HEK293 (cell line): ENCODE measurements around the gene MBP.
A peak's percentile ranks its signal among the peaks of the same experiment; 100 is the strongest.

Experiments
- CTCF ChIA-PET: fragments of 350-600 bp; formaldehyde crosslinking; extraction: SDS; loops from one replicate; lab custom pipeline; 2021; ENCODE audit warnings: antibody characterized with exemption; lab: Yijun Ruan, JAX
- POLR2A ChIA-PET: fragments of 300-600 bp; formaldehyde crosslinking; extraction: SDS; loops from one replicate; lab custom pipeline; 2020; ENCODE audit warnings: antibody characterized with exemption, inconsistent platforms; lab: Yijun Ruan, JAX
- H3K27ac ChIP-seq: fragments of 200-500 bp; sonication (Bioruptor generic); 2 replicates; pipeline ENCODE4 v1.5.1; 2014; ENCODE audit warnings: low read depth, low read length, control low read depth, inconsistent platforms; ENCODE audit errors: extremely low read depth
- H3K36me3 ChIP-seq, 2 experiments: fragments of 200-500 bp in 1 of 2; sonication (Bioruptor generic) in 1 of 2; 1 replicate in 1 of 2; 2 replicates in 1 of 2; pipeline ENCODE4 v1.5.1; 2014 to 2017; ENCODE audit warnings: inconsistent platforms in 2 of 2, low read length in 2 of 2; ENCODE audit not compliant: control insufficient read depth in 2 of 2, insufficient read depth in 1 of 2
- H3K4me1 ChIP-seq: fragments of 200-500 bp; sonication (Bioruptor generic); 2 replicates; pipeline ENCODE4 v1.5.1; 2014; ENCODE audit warnings: mild to moderate bottlenecking, low read length, inconsistent platforms; ENCODE audit not compliant: control insufficient read depth, insufficient read depth
- H3K4me3 ChIP-seq: 2 replicates; pipeline ENCODE4 v1.5.1; 2011; ENCODE audit warnings: low read depth, mild to moderate bottlenecking, control low read depth, low read length, moderate library complexity
- H3K9me3 ChIP-seq: fragments of 200-500 bp; sonication (Bioruptor generic); 2 replicates; pipeline ENCODE4 v1.5.1; 2014; ENCODE audit warnings: low read depth, low read length, inconsistent platforms; ENCODE audit not compliant: control insufficient read depth, insufficient read depth
- EGR2 ChIP-seq: fragments of 450-650 bp; formaldehyde crosslinking; IDR thresholded peaks from 2 replicates; pipeline ENCODE4 v1.5.1; 2016; ENCODE audit warnings: low read depth, missing biosample characterization, missing genetic modification characterization
- KLF1 ChIP-seq: fragments of 450-650 bp; formaldehyde crosslinking; IDR thresholded peaks from 2 replicates; pipeline ENCODE4 v1.5.1; 2016; ENCODE audit warnings: missing biosample characterization, missing genetic modification characterization
- RBAK ChIP-seq: fragments of 450-650 bp; formaldehyde crosslinking; IDR thresholded peaks from 2 replicates; pipeline ENCODE4 v1.5.1; 2016; ENCODE audit warnings: missing biosample characterization, missing genetic modification characterization
- SCRT1 ChIP-seq: fragments of 450-650 bp; formaldehyde crosslinking; IDR thresholded peaks from 2 replicates; pipeline ENCODE4 v1.5.1; 2016; ENCODE audit warnings: missing biosample characterization, missing genetic modification characterization, borderline replicate concordance
- SCRT2 ChIP-seq: fragments of 450-650 bp; formaldehyde crosslinking; IDR thresholded peaks from 2 replicates; pipeline ENCODE4 v1.5.1; 2016; ENCODE audit warnings: missing biosample characterization, missing genetic modification characterization
- ZBTB44 ChIP-seq: fragments of 450-650 bp; IDR thresholded peaks from 2 replicates; pipeline ENCODE4 v1.5.1; 2018; ENCODE audit warnings: missing biosample characterization, mild to moderate bottlenecking, missing genetic modification characterization
- ZNF114 ChIP-seq: fragments of 450-650 bp; formaldehyde crosslinking; IDR thresholded peaks from 2 replicates; pipeline ENCODE4 v1.5.0; 2017; ENCODE audit warnings: missing biosample characterization, missing genetic modification characterization
- ZNF132 ChIP-seq: fragments of 450-650 bp; formaldehyde crosslinking; IDR thresholded peaks from 2 replicates; pipeline ENCODE4 v1.5.1; 2017; ENCODE audit warnings: missing biosample characterization, missing genetic modification characterization, borderline replicate concordance
- ZNF157 ChIP-seq: fragments of 450-650 bp; formaldehyde crosslinking; IDR thresholded peaks from 2 replicates; pipeline ENCODE4 v1.5.1; 2016; ENCODE audit warnings: missing biosample characterization, missing genetic modification characterization
- ZNF37A ChIP-seq: fragments of 450-650 bp; IDR thresholded peaks from 2 replicates; pipeline ENCODE4 v1.5.1; 2018; ENCODE audit warnings: missing biosample characterization, missing genetic modification characterization
- ZNF624 ChIP-seq: fragments of 450-650 bp; formaldehyde crosslinking; IDR thresholded peaks from 2 replicates; pipeline ENCODE4 v1.5.1; 2017; ENCODE audit warnings: missing biosample characterization, missing genetic modification characterization
- ZNF645 ChIP-seq: fragments of 450-650 bp; formaldehyde crosslinking; IDR thresholded peaks from 2 replicates; pipeline ENCODE4; 2016; ENCODE audit warnings: missing biosample characterization, missing genetic modification characterization
- ZNF664 ChIP-seq: fragments of 450-650 bp; formaldehyde crosslinking; IDR thresholded peaks from 2 replicates; pipeline ENCODE4 v1.5.1; 2016; ENCODE audit warnings: missing biosample characterization, missing genetic modification characterization
- ZNF701 ChIP-seq: fragments of 450-650 bp; formaldehyde crosslinking; IDR thresholded peaks from 2 replicates; pipeline ENCODE4 v1.5.1; 2016; ENCODE audit warnings: missing biosample characterization, missing genetic modification characterization
- ZNF747 ChIP-seq: fragments of 450-650 bp; formaldehyde crosslinking; IDR thresholded peaks from 2 replicates; pipeline ENCODE4 v1.5.1; 2016; ENCODE audit warnings: missing biosample characterization, missing genetic modification characterization
- ZSCAN18 ChIP-seq: fragments of 450-650 bp; formaldehyde crosslinking; IDR thresholded peaks from 2 replicates; pipeline ENCODE4 v1.5.1; 2016; ENCODE audit warnings: missing biosample characterization, missing genetic modification characterization
- ZSCAN4 ChIP-seq: fragments of 450-650 bp; formaldehyde crosslinking; IDR thresholded peaks from 2 replicates; pipeline ENCODE4 v1.5.1; 2017; ENCODE audit warnings: missing biosample characterization, missing genetic modification characterization

The MBP gene

GRCh38 chr18:77111951-77112746 lies 20.4 kb downstream of the MBP start:
- POLR2A ChIA-PET = no interaction called here
- no peak overlapping the region for H3K27ac ChIP-seq
- no peaks in the 10 kb centered on the region for H3K4me1 ChIP-seq
- H3K36me3 ChIP-seq = no peaks in the 10 kb centered on the region; a peak in 1 of 3 replicates
- no peaks in the 10 kb centered on the region for H3K9me3 ChIP-seq
- TF ChIP-seq RBAK (tag by site-specific recombination) (no peak), EGR2 (tag by site-specific recombination) (peak; percentile 16; the same call in 1 of the 2 replicates)
- CTCF ChIA-PET = no interaction called here
- no peak overlapping the region for H3K4me3 ChIP-seq

- POLR2A ChIA-PET = no interaction called here
Measured at GRCh38 chr18:77111449-77111848, 21.1 kb downstream of the MBP start.

GRCh38 chr18:77110936-77111335 lies 21.6 kb downstream of the MBP start:
- no peak for TF ChIP-seq ZNF624 (tag by site-specific recombination)
- no peak for TF ChIP-seq ZNF664 (tag by site-specific recombination)
- TF ChIP-seq SCRT1 (tag by site-specific recombination) = no peak
- TF ChIP-seq ZNF645 (tag by site-specific recombination) = no peak
- TF ChIP-seq ZNF701 = no peak
- no peak for TF ChIP-seq ZNF37A
- TF ChIP-seq ZSCAN4 (tag by site-specific recombination) = no peak
- TF ChIP-seq ZNF114 = no peak
- no peak for TF ChIP-seq ZNF747 (tag by site-specific recombination)
- TF ChIP-seq ZBTB44 (tag by site-specific recombination) = no peak
- no peak for TF ChIP-seq ZNF132 (tag by site-specific recombination)
- no peak for TF ChIP-seq ZNF157
- Histone ChIP-seq H3K4me3 (no peak overlapping the region), H3K9me3 (no peaks in the 10 kb centered on the region), H3K4me1 (no peaks in the 10 kb centered on the region), H3K36me3 (no peaks in the 10 kb centered on the region; a peak in 1 of 3 replicates), H3K27ac (no peak overlapping the region)
- POLR2A ChIA-PET = no interaction called here
- CTCF ChIA-PET = no interaction called here

More at GRCh38 chr18:77111449-77111848, 21.1 kb downstream of the MBP start:
- Histone ChIP-seq H3K9me3 (no peaks in the 10 kb centered on the region), H3K4me3 (no peak overlapping the region)
- TF ChIP-seq KLF1 (tag by site-specific recombination) = peak; percentile 41; the same call in 1 of the 2 replicates
- no peak for TF ChIP-seq ZSCAN18 (tag by site-specific recombination)
- TF ChIP-seq ZNF645 (tag by site-specific recombination) = no peak
- no peak for TF ChIP-seq SCRT2 (tag by site-specific recombination)
- TF ChIP-seq, all 188 proteins: peak for 1
- no peaks in the 10 kb centered on the region; a peak in 1 of 3 replicates for H3K36me3 ChIP-seq
- no peaks in the 10 kb centered on the region for H3K4me1 ChIP-seq
- CTCF ChIA-PET = no interaction called here
- no peak overlapping the region for H3K27ac ChIP-seq
